ENCODE results near the gene LEP. TPM values are rescaled to one million over a fixed set of nuclear protein-coding genes. Genes with fewer than 3 reads are reported as not detected.
"Not testable (repeated sequence)": the region's sequence is repeated elsewhere in the genome, so short reads cannot be mapped to it uniquely, and the experiment has no call there.

Gene LEP
- total RNA-seq, 4 donors from 2014 or later, result not detected

GRCh38 chr7:128274884-128275603, 34.0 kb downstream of the LEP start:
- no peak for DNase-seq
- H3K9me3 ChIP-seq, result peaks cover 0 to 3% (median 0%) of the 10 kb centered on the region in 3 donors
- WGBS, 2 donors, result 43 to 53% methylated on average over 3 of the region's 3 CpGs
- H3K4me3 ChIP-seq, result no peak overlapping the region
- H3K36me3 ChIP-seq, result no peaks in the 10 kb centered on the region
- H3K27me3 ChIP-seq, result peaks cover 0 to 21% (median 0%) of the 10 kb centered on the region in 4 donors
- no peak overlapping the region for H3K27ac ChIP-seq
- intact Hi-C loops (cut with DNase I), result no loop called here
- TF ChIP-seq POLR2A (IDR thresholded peaks at IDR 0.05), result no peak
- TF ChIP-seq CTCF (IDR thresholded peaks at IDR 0.05), result no peak
- peaks cover 13 to 20% (median 13%) of the 10 kb centered on the region in 3 donors for H3K4me1 ChIP-seq

- WGBS, 2 donors, result 63 to 69% methylated on average over 4 of the region's 4 CpGs
- Histone ChIP-seq H3K4me1 (peaks cover 13 to 17% (median 13%) of the 10 kb centered on the region in 3 donors), H3K36me3 (no peaks in the 10 kb centered on the region), H3K9me3 (peaks cover 0 to 10% (median 3%) of the 10 kb centered on the region in 3 donors), H3K27ac (no peak overlapping the region), H3K4me3 (no peak overlapping the region), H3K27me3 (peaks cover 0 to 17% (median 0%) of the 10 kb centered on the region in 4 donors)
- intact Hi-C loops (cut with DNase I), result no loop called here
- TF ChIP-seq POLR2A (IDR thresholded peaks at IDR 0.05) (no peak), CTCF (IDR thresholded peaks at IDR 0.05) (no peak)
- no peak for DNase-seq
Measured at GRCh38 chr7:128275681-128276080, 34.6 kb downstream of the LEP start.

- peaks cover 0 to 16% (median 8%) of the 10 kb centered on the region in 3 donors for H3K9me3 ChIP-seq
- intact Hi-C loops (cut with DNase I), result no loop called here
- no peak overlapping the region for H3K27ac ChIP-seq
- TF ChIP-seq CTCF (IDR thresholded peaks at IDR 0.05) (no peak), POLR2A (IDR thresholded peaks at IDR 0.05) (no peak)
- DNase-seq, result no peak
- no peaks in the 10 kb centered on the region for H3K27me3 ChIP-seq
- H3K4me1 ChIP-seq, result no peaks in the 10 kb centered on the region
- WGBS, 2 donors, result 90 to 100% methylated on average over 1 of the region's 1 CpG
- H3K4me3 ChIP-seq, result no peak overlapping the region
- H3K36me3 ChIP-seq, result peaks cover 0 to 13% (median 0%) of the 10 kb centered on the region in 3 donors
Measured at GRCh38 chr7:128278366-128278765, 37.3 kb downstream of the LEP start.

GRCh38 chr7:128279124-128279713, 38.1 kb downstream of the LEP start:
- intact Hi-C loops (cut with DNase I), result no loop called here
- 82 to 85% methylated on average over 6 of the region's 6 CpGs for WGBS, 2 donors
- Histone ChIP-seq H3K36me3 (peaks cover 0 to 16% (median 0%) of the 10 kb centered on the region in 3 donors), H3K4me1 (no peaks in the 10 kb centered on the region), H3K9me3 (peaks cover 0 to 16% (median 8%) of the 10 kb centered on the region in 3 donors), H3K27ac (no peak overlapping the region), H3K27me3 (no peaks in the 10 kb centered on the region), H3K4me3 (no peak overlapping the region)
- no peak for TF ChIP-seq CTCF (IDR thresholded peaks at IDR 0.05)
- TF ChIP-seq POLR2A (IDR thresholded peaks at IDR 0.05), result no peak
- DNase-seq, result no peak

- WGBS, 2 donors, result 81 to 92% methylated on average over 1 of the region's 1 CpG
- H3K4me1 ChIP-seq; H3K4me3 ChIP-seq; H3K27me3 ChIP-seq; DNase-seq; intact Hi-C loops (cut with DNase I); H3K27ac ChIP-seq: not testable (repeated sequence)
- H3K9me3 ChIP-seq, result peaks cover 0 to 16% (median 8%) of the 10 kb centered on the region in 3 donors
- peaks cover 0 to 17% (median 0%) of the 10 kb centered on the region in 3 donors for H3K36me3 ChIP-seq
Measured at GRCh38 chr7:128280451-128280850, 39.4 kb downstream of the LEP start.

Measured in esophagus squamous epithelium (tissue), 5 donors.